GM12873 (cell line): ENCODE data around the gene SIAE.

Experiments used
- TF ChIP-seq, protein P1 (sequence below): IDR thresholded peaks from 2 replicates; pipeline ENCODE4 v1.5.1; 2012; ENCODE audit warnings: low read depth, mild to moderate bottlenecking, moderate library complexity, low read length, control low read depth; ENCODE audit not compliant: insufficient read depth; ENCODE audit errors: missing control alignments

SIAE gene

GRCh38 chr11:124656774-124657630 lies 16.5 kb downstream of the SIAE start:
- TF ChIP-seq, protein P1, sequence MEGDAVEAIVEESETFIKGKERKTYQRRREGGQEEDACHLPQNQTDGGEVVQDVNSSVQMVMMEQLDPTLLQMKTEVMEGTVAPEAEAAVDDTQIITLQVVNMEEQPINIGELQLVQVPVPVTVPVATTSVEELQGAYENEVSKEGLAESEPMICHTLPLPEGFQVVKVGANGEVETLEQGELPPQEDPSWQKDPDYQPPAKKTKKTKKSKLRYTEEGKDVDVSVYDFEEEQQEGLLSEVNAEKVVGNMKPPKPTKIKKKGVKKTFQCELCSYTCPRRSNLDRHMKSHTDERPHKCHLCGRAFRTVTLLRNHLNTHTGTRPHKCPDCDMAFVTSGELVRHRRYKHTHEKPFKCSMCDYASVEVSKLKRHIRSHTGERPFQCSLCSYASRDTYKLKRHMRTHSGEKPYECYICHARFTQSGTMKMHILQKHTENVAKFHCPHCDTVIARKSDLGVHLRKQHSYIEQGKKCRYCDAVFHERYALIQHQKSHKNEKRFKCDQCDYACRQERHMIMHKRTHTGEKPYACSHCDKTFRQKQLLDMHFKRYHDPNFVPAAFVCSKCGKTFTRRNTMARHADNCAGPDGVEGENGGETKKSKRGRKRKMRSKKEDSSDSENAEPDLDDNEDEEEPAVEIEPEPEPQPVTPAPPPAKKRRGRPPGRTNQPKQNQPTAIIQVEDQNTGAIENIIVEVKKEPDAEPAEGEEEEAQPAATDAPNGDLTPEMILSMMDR: no peak

DNA sequence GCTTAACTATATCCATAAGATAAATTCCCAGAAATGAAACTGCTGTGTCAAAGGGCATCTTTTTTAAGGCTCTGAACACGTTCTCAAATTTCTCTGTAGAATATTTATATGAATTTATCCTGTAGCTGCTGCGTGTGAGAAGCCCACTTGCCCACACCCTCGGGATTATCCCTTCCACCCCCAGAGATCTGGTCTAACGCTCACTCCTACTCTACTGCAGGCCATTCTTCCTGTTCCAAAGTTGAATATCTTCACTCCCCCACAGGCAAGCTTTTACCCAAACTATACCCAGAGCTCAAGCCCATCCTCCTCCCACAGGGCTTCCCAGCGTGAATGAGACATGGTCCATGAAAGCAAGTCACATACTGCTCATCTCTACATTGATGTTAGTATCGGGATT lies 24.9 kb downstream of the SIAE start:
- TF ChIP-seq, protein P1: no peak

- TF ChIP-seq, protein P1: no peak
Observed at GRCh38 chr11:124646148-124646547, 27.4 kb downstream of the SIAE start.

DNA sequence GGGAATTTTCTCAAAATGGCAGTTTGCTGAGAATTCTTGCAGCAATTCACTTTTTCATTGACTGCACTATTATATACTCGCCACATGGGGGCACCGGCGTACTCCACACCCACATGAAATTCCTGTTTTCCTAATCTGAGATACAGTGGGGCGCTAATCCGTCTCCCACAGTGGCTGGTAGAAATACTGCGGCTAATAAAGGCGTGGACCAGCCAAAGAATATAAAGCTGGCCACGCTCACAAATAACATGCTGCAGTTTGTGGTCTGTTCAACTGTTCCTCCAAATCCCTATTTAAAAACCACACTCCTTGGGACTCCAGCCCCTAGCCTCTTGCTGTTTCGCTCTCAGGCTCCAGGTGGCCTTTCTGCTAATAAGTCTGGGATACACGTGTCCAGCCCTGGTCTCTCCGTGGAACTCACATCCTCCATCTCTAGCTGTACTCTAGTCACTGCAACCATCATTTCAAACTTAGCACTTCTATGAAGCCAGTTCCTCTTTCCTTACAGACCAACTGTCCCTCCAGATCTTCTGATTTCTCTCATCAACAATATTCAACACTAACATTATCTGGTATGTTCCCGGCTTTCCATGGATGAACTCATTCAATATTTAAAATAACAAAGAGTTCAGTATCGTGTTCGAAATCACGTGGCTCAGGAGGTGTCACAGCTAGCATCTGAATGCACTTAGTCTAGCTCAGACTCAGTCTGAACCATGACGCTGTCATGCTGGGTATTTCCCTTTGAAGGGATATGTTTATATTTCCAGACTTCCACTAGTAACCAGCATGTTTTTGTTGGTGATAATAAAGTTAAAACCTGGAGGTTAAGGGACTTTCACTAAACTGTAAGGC lies 28.9 kb downstream of the SIAE start:
- TF ChIP-seq, protein P1: peak; percentile 81

DNA sequence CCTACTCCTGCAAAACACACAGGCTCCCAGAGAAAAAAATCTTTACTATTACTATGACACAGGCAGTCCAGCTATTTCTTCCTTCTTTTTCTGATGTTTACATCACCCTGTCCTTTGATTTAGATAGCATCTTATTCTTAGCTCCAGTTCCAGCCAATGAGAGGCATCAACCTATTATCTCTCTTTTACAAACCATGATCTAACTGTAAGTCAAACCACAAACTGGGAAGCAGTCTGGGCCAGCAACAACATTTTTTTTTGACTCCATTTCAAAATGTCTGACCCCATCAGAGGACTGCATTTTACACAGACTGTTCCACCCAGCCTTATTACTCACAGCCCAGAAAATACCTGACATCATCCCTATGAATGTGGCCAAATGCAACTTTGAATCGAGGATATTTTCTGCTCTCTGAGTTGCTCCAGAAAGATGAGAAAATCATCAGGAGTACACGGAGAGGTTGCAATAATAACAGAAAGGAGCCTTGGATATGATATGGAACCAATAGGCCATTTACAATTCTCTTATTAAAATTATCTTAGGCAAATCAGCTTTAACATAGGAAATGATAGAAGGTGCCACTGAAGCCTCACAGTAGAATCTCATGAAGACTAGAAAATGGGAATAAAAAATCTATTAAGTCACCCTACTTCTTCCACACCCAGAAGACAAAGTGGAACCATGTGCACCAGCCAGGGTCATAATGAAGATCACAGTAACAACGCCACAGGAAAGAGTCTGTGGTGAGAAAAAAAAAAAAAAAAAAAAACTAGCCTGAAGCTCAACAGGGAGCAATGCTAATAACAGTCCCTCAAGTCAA lies 29.7 kb downstream of the SIAE start:
- TF ChIP-seq, protein P1: no peak

DNA sequence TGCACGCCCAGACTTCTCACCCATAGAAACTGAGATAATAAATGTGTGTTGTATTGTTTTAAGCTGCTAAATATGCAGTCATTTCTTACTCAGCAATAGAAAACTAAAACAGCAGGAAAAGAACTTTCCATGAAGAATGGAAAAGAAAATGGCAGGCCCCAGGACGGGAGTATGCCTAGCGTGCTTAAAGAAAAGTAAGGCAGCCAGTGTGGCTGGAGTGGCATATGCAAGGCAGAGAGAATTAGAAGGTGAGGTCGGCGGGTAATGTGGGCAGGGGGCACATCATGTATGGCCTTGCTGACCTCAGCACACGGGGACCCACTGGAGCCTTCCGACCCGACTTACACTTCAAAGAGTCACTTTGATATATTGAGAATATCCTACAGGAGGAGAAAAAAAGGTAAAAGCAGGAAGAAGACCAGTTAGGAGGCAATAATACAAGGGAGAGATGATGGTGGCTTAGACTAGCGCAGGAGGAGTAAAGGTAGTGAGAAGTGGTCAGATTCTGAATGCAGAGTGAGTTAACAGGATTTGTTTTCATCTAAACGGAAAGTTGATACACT lies 30.4 kb downstream of the SIAE start:
- TF ChIP-seq, protein P1: no peak

DNA sequence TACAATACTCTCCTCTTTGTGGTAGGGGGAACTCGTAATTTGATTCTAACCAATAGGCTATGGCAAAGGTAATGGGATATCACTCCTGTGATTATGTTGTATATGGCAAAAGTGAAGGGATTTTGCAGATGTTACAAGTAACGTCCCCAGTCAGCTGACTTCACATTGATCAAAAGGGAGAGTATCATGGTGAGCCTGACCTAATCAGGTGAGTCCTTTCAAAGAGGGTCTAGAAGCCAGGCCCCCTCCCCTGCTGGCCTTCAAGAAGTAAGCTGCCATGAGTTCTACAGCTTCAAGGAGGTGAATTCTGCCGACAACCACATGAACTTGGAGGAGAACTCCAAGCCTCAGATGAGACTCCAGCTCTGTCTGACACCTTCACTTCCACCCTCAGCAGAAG lies 30.9 kb downstream of the SIAE start:
- TF ChIP-seq, protein P1: no peak
